IMR-90 (cell line): ENCODE data around the gene SPRR3.

ENCODE experiments used
- CEBPB ChIP-seq: IDR thresholded peaks from 2 replicates; pipeline ENCODE4 v1.6.1; 2012; ENCODE audit warnings: low read depth, low read length, improper control_type of control experiment
- CTCF ChIP-seq: conservative IDR thresholded peaks from 2 replicates; pipeline ENCODE4 v1.5.1; 2012; ENCODE audit warnings: mild to moderate bottlenecking, low read depth, low read length, improper control_type of control experiment
- FOS ChIP-seq: fragments of 150-350 bp; IDR thresholded peaks from 2 replicates; pipeline ENCODE4 v1.6.1; 2016; ENCODE audit warnings: low read depth, low read length
- MXI1 ChIP-seq: IDR thresholded peaks from 2 replicates; pipeline ENCODE4 v1.6.1; 2012; ENCODE audit warnings: low read depth, mild to moderate bottlenecking, low read length, moderate library complexity, borderline replicate concordance
- POLR2A ChIP-seq: IDR thresholded peaks from 2 replicates; pipeline ENCODE4 v1.6.1; 2012; ENCODE audit warnings: mild to moderate bottlenecking, low read depth, low read length
- RAD21 ChIP-seq: IDR thresholded peaks from 2 replicates; pipeline ENCODE4 v1.6.1; 2012; ENCODE audit warnings: low read length, improper control_type of control experiment
- RFX5 ChIP-seq: IDR thresholded peaks from 2 replicates; pipeline ENCODE4 v1.8.0; 2012; ENCODE audit warnings: low read depth, mild to moderate bottlenecking, low read length, moderate library complexity
- SMC3 ChIP-seq: fragments of 150-350 bp; IDR thresholded peaks from 2 replicates; pipeline ENCODE4 v1.6.1; 2016; ENCODE audit warnings: low read depth, mild to moderate bottlenecking, antibody characterized with exemption, low read length, moderate library complexity

- TF ChIP-seq RFX5 (no peak), FOS (no peak), CTCF (no peak), SMC3 (no peak), MXI1 (no peak), POLR2A (no peak), RAD21 (no peak), CEBPB (no peak)
These were observed 41.6 kb upstream of the SPRR3 start for GRCh38 chr1:152959801-152960451.
